ENCODE data around the gene SNX8. TPM values are rescaled to one million over a fixed set of nuclear protein-coding genes. Genes with fewer than 3 reads are reported as not detected.

The SNX8 gene
- total RNA-seq, 1 experiment from 2014 or later: 40.6 TPM

DNA sequence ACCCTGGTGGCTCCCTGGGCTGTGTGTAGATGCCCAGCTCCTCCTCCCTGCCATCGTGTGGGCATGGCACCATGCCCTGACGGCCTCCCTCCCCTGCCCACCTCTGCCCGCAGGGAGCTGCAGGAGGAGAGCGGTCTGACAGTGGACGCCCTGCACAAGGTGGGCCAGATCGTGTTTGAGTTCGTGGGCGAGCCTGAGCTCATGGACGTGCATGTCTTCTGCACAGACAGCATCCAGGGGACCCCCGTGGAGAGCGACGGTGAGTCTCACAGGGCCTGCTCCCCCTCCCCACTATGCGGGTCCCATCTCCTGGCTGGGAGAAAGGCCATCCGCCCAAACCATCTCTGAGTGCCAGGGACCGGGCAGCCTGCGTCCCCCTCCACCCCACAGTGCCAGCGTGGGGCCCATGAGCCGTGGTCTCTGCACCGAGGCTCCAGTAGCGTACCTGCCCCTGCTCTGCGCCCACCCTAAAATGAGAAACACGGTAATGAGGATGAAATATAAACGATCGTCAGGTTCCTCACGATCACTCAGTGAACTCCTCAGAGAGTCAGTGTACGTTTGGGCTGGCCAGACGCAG is 64.4 kb downstream of the SNX8 start:
- peaks cover 3 to 8% of the 10 kb centered on the region in 2 experiments for H3K4me1 Mint-ChIP-seq
- no peak overlapping the region for H2AK5ac ChIP-seq (ENCODE audit: insufficient read length, low read length)
- H3K56ac ChIP-seq (ENCODE audit: insufficient read length, low read depth, low read length): no peak overlapping the region
- no peak overlapping the region for H2AFZ ChIP-seq (ENCODE audit: low read length)
- no peaks in the 10 kb centered on the region for H3K9me3 Mint-ChIP-seq
- H3K14ac ChIP-seq (ENCODE audit: insufficient read depth, low read length): no peak overlapping the region; the same call in 1 of the 2 replicates
- H3K36me3 Mint-ChIP-seq (ENCODE audit: insufficient read depth in 1 of 3, low read depth in 3 of 3): peaks cover 12 to 42% (median 36%) of the 10 kb centered on the region in 3 experiments
- no peak overlapping the region for H2BK5ac ChIP-seq (ENCODE audit: insufficient read length, low read length)
- TF ChIP-seq, protein P1, sequence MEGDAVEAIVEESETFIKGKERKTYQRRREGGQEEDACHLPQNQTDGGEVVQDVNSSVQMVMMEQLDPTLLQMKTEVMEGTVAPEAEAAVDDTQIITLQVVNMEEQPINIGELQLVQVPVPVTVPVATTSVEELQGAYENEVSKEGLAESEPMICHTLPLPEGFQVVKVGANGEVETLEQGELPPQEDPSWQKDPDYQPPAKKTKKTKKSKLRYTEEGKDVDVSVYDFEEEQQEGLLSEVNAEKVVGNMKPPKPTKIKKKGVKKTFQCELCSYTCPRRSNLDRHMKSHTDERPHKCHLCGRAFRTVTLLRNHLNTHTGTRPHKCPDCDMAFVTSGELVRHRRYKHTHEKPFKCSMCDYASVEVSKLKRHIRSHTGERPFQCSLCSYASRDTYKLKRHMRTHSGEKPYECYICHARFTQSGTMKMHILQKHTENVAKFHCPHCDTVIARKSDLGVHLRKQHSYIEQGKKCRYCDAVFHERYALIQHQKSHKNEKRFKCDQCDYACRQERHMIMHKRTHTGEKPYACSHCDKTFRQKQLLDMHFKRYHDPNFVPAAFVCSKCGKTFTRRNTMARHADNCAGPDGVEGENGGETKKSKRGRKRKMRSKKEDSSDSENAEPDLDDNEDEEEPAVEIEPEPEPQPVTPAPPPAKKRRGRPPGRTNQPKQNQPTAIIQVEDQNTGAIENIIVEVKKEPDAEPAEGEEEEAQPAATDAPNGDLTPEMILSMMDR (conservative IDR thresholded peaks at IDR 0.05): no peak
- no peak overlapping the region for H3K23ac ChIP-seq (ENCODE audit: insufficient read length, low read depth, low read length)
- no peak overlapping the region for H3K27ac Mint-ChIP-seq
- no peak for DNase-seq
- no peak overlapping the region for H2BK120ac ChIP-seq (ENCODE audit: low read depth, low read length, poor library complexity, severe bottlenecking)
- H4K20me1 ChIP-seq (ENCODE audit: control insufficient read depth, insufficient read depth, insufficient read length): no peaks in the 10 kb centered on the region
- no peaks in the 10 kb centered on the region; the same call in 1 of the 2 replicates for H3K27me3 Mint-ChIP-seq (ENCODE audit: low read depth)
- H2BK15ac ChIP-seq (ENCODE audit: low read depth, low read length): no peak overlapping the region
- H3K4me1 ChIP-seq (ENCODE audit: insufficient read depth, low read length): no peaks in the 10 kb centered on the region
- H3K4ac ChIP-seq (ENCODE audit: low read depth, low read length): no peak overlapping the region
- H3T11ph ChIP-seq (ENCODE audit: low read length): no peak overlapping the region
- no peaks in the 10 kb centered on the region for H3K79me2 ChIP-seq (ENCODE audit: insufficient read depth, low read length)
- H3K27ac ChIP-seq (ENCODE audit: insufficient read length, low read depth, low read length): no peak overlapping the region
- H3K18ac ChIP-seq (ENCODE audit: insufficient read length, low read depth, low read length): no peak overlapping the region
- H4K5ac ChIP-seq (ENCODE audit: insufficient read length, low read depth, low read length): no peak overlapping the region
- no peaks in the 10 kb centered on the region for H3K9me3 ChIP-seq (ENCODE audit: control insufficient read depth, low read depth, low read length)
- H3K9ac ChIP-seq (ENCODE audit: extremely low read depth, insufficient read length, low read length): no peak overlapping the region
- no peak overlapping the region for H2BK12ac ChIP-seq (ENCODE audit: insufficient read length, low read depth, low read length)
- no peak overlapping the region for H4K8ac ChIP-seq (replicated peaks; ENCODE audit: insufficient read length, low read depth, low read length)
- no peaks in the 10 kb centered on the region for H3K27me3 ChIP-seq (ENCODE audit: insufficient read depth, low read length)
- no CpG with 5 or more reads among the region's 27 CpGs for WGBS (ENCODE audit: extremely low coverage, insufficient read length, low lambda C conversion rate)
- H3K4me2 ChIP-seq (ENCODE audit: insufficient read depth, insufficient read length, low read length): no peak overlapping the region
- no peaks in the 10 kb centered on the region for H3K23me2 ChIP-seq (ENCODE audit: insufficient read length, low read depth, low read length, poor library complexity, severe bottlenecking)
- H3K79me1 ChIP-seq (ENCODE audit: insufficient read depth, low read depth, low read length, poor library complexity, severe bottlenecking): no peaks in the 10 kb centered on the region
- H4K91ac ChIP-seq (ENCODE audit: insufficient read length, low read depth, low read length): no peak overlapping the region
- no peak overlapping the region for H2BK20ac ChIP-seq (ENCODE audit: low read depth, low read length, poor library complexity, severe bottlenecking)
- no peak overlapping the region for H3K4me3 Mint-ChIP-seq

All from H9 (cell line).